K562 (cell line): ENCODE data around the gene WNT6.

Experiments
- ATF3 ChIP-seq, 2 experiments: fragments of 450-650 bp in 1 of 2; sonication (generic) in 1 of 2; formaldehyde crosslinking in 1 of 2; IDR thresholded peaks in 1 of 2; conservative IDR thresholded peaks in 1 of 2; 2 replicates each; pipeline versions ENCODE4 v1.6.1 to v1.8.1; 2016 to 2023; ENCODE audit warnings: mild to moderate bottlenecking in 2 of 2, moderate library complexity in 2 of 2, inconsistent platforms in 1 of 2, missing genetic modification reagents in 1 of 2
- FOSL1 ChIP-seq: fragments of 200-800 bp; sonication (Bioruptor generic); conservative IDR thresholded peaks from 2 replicates; pipeline ENCODE4 v1.6.1; 2016; ENCODE audit warnings: missing genetic modification characterization, missing compliant biosample characterization
- TAF1 ChIP-seq: IDR thresholded peaks from 2 replicates; pipeline ENCODE4 v1.6.1; 2011; ENCODE audit warnings: mild to moderate bottlenecking, low read length, moderate library complexity; ENCODE audit not compliant: insufficient read depth, control insufficient read depth, severe bottlenecking; ENCODE audit errors: extremely low read depth

- no peak for TF ChIP-seq ATF3 (IDR thresholded peaks at IDR 0.05)
- TF ChIP-seq ATF3 (CRISPR knock-in tag; conservative IDR thresholded peaks at IDR 0.05) = no peak
- TF ChIP-seq FOSL1 (tag) = no peak
- no peak for TF ChIP-seq TAF1
Measured at GRCh38 chr2:218828477-218828778, 31.2 kb upstream of the WNT6 start.
